Osteoblast (primary cell): Measurements from ENCODE around the gene CPED1. TPM values are rescaled to one million over a fixed set of nuclear protein-coding genes. Genes with fewer than 3 reads are reported as not detected.

Experiments
- DNase-seq: peaks from one replicate; pipeline ENCODE4 v3.0.0; 2011; ENCODE audit warnings: low spot score, mixed read lengths; ENCODE audit not compliant: insufficient read length; ENCODE audit errors: missing footprints
- H2AFZ ChIP-seq: 2 replicates; pipeline ENCODE4 v1.6.0; 2011; ENCODE audit warnings: mild to moderate bottlenecking, low read length
- H3K27ac ChIP-seq: 2 replicates; pipeline ENCODE4 v1.5.1; 2011; ENCODE audit warnings: mild to moderate bottlenecking, low read depth, low read length, moderate library complexity
- H3K27me3 ChIP-seq: 2 replicates; pipeline ENCODE4 v1.6.0; 2012; ENCODE audit warnings: mild to moderate bottlenecking, control low read depth, inconsistent platforms, low read length, moderate library complexity; ENCODE audit not compliant: insufficient read depth
- H3K36me3 ChIP-seq: 2 replicates; pipeline ENCODE4 v1.5.1; 2011; ENCODE audit warnings: mild to moderate bottlenecking, low read length, control low read depth, moderate library complexity; ENCODE audit not compliant: insufficient read depth
- H3K4me1 ChIP-seq: 2 replicates; pipeline ENCODE4 v1.5.1; 2011; ENCODE audit warnings: mild to moderate bottlenecking, low read length, control low read depth, moderate library complexity; ENCODE audit not compliant: insufficient read depth
- H3K4me2 ChIP-seq: 2 replicates; pipeline ENCODE4 v1.6.0; 2011; ENCODE audit warnings: mild to moderate bottlenecking, low read length; ENCODE audit not compliant: insufficient read depth
- H3K4me3 ChIP-seq: fragments of 200-600 bp; sonication (generic); 3 replicates; pipeline ENCODE4 v1.5.1; 2012; ENCODE audit warnings: mild to moderate bottlenecking, low read length, inconsistent platforms; ENCODE audit not compliant: insufficient read depth
- H3K79me2 ChIP-seq: 2 replicates; pipeline ENCODE4 v1.6.0; 2012; ENCODE audit warnings: mild to moderate bottlenecking, low read length, control low read depth, inconsistent platforms; ENCODE audit not compliant: insufficient read depth
- H3K9me3 ChIP-seq: 2 replicates; pipeline ENCODE4 v1.5.1; 2011; ENCODE audit warnings: low read depth, low read length, control low read depth
- H4K20me1 ChIP-seq: 2 replicates; pipeline ENCODE4 v1.6.0; 2012; ENCODE audit warnings: mild to moderate bottlenecking, low read length, control low read depth; ENCODE audit not compliant: insufficient read depth
- total RNA-seq: library from RNA; depleted of rRNA; stranded (reverse); fragments of >200 nt; gene quantifications from 2 replicates; pipeline ENCODE4 v1.2.3, GENCODE V29; 2012
- TF ChIP-seq, protein P1 (sequence below): IDR thresholded peaks from 2 replicates; pipeline ENCODE4 v1.5.1; 2011; ENCODE audit warnings: mild to moderate bottlenecking, low read depth, low read length, moderate library complexity; ENCODE audit errors: extremely low read depth

CPED1 gene
- total RNA-seq, 1 donor = 30.8 TPM

DNA sequence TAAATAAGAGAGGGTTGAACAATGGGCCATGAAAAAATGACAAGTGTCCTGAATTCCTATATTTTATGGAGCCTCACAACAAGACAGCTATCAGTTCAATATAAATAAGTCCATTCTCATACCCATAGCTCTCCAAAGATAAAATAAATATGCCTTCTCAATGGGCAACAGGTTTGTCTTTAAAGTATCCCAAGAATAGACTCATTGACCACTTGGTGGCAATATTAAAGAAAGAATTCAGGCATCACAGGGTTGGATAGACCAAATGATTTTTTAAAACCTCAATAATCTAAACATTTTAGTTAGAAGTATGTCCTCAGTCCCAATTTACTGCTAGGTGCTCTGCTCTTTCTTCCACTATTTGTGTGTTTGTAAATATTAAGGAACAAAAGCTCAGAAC, 175.2 kb downstream of the CPED1 start:
- H3K27ac ChIP-seq = no peak overlapping the region
- no peak overlapping the region for H2AFZ ChIP-seq
- H3K79me2 ChIP-seq = no peaks in the 10 kb centered on the region
- no peak overlapping the region for H3K4me2 ChIP-seq
- H4K20me1 ChIP-seq = no peaks in the 10 kb centered on the region
- no peak for DNase-seq
- peaks cover 2% of the 10 kb centered on the region for H3K4me1 ChIP-seq
- no peaks in the 10 kb centered on the region for H3K9me3 ChIP-seq
- no peak overlapping the region for H3K4me3 ChIP-seq
- no peaks in the 10 kb centered on the region for H3K27me3 ChIP-seq
- no peaks in the 10 kb centered on the region for H3K36me3 ChIP-seq
- TF ChIP-seq, protein P1, sequence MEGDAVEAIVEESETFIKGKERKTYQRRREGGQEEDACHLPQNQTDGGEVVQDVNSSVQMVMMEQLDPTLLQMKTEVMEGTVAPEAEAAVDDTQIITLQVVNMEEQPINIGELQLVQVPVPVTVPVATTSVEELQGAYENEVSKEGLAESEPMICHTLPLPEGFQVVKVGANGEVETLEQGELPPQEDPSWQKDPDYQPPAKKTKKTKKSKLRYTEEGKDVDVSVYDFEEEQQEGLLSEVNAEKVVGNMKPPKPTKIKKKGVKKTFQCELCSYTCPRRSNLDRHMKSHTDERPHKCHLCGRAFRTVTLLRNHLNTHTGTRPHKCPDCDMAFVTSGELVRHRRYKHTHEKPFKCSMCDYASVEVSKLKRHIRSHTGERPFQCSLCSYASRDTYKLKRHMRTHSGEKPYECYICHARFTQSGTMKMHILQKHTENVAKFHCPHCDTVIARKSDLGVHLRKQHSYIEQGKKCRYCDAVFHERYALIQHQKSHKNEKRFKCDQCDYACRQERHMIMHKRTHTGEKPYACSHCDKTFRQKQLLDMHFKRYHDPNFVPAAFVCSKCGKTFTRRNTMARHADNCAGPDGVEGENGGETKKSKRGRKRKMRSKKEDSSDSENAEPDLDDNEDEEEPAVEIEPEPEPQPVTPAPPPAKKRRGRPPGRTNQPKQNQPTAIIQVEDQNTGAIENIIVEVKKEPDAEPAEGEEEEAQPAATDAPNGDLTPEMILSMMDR = no peak

DNA sequence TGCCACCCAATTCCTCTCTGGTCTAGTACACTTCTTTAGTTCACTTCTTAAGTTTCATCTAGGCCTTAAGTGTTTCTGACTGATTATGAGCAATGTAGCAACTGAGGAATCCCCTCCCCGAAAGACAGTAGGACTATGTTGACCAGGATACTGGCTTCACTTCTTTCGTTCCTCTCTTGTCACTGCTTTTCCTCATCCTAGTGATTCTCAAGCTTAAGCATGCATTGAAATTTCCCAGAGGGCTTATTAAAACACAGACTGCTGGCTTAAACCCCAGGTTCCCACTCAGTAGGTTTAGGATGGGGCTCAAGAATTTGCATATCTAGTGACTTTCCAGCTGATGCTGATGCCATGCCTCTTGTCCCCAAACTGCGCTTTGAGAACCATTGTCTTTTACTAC, 175.7 kb downstream of the CPED1 start:
- no peak for DNase-seq
- H3K27me3 ChIP-seq = no peaks in the 10 kb centered on the region
- H2AFZ ChIP-seq = no peak overlapping the region
- H3K4me3 ChIP-seq = no peak overlapping the region
- TF ChIP-seq, protein P1 = no peak
- H4K20me1 ChIP-seq = no peaks in the 10 kb centered on the region
- no peak overlapping the region for H3K4me2 ChIP-seq
- H3K9me3 ChIP-seq = no peaks in the 10 kb centered on the region
- H3K36me3 ChIP-seq = no peaks in the 10 kb centered on the region
- H3K27ac ChIP-seq = no peak overlapping the region
- H3K79me2 ChIP-seq = no peaks in the 10 kb centered on the region
- H3K4me1 ChIP-seq = peaks cover 2% of the 10 kb centered on the region

DNA sequence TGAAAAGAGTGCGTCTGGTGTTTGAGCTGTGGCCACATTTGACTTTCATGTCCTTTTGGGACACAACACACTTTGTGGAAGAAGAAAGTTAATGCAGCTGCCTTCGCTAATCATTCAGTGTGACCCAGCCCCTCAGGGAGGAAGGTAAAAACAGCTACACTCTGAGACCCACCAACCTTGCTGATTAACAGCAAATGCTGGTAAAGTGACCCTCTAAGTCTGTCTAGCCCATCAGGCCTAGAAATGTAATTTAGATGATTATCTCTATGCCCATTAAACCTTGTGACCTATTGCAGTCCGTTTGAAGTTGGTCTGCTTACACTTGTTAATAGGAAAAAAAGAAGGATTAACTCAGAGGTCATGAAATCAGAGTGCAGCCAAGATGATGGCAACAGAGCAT, 178.4 kb downstream of the CPED1 start:
- DNase-seq = no peak
- H2AFZ ChIP-seq = no peak overlapping the region
- H3K4me1 ChIP-seq = peaks cover 2% of the 10 kb centered on the region
- H3K4me3 ChIP-seq = no peak overlapping the region
- TF ChIP-seq, protein P1 = no peak
- no peaks in the 10 kb centered on the region for H3K36me3 ChIP-seq
- no peaks in the 10 kb centered on the region for H3K27me3 ChIP-seq
- no peak overlapping the region for H3K27ac ChIP-seq
- H3K4me2 ChIP-seq = no peak overlapping the region
- no peaks in the 10 kb centered on the region for H3K79me2 ChIP-seq
- no peaks in the 10 kb centered on the region for H3K9me3 ChIP-seq
- H4K20me1 ChIP-seq = no peaks in the 10 kb centered on the region

DNA sequence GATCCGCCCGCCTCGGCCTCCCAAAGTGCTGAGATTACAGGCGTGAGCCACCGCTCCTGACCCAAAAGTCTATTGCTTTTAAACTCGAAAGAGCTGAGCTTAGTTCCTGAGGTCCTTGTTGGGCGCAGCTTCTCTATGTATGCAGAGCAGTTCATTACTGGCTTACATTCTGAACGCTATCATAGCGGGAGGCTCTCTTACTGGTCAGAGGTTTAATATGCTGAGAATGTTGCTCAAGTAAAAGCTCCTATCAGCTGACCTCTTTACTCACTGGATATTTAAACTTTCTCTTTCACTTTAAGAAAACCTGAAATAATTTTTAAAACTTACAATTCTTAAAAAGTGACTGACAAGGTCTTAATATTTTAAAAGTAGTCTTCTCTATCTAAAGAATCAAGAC, 179.5 kb downstream of the CPED1 start:
- no peak overlapping the region for H3K27ac ChIP-seq
- H3K9me3 ChIP-seq = no peaks in the 10 kb centered on the region
- no peaks in the 10 kb centered on the region for H3K36me3 ChIP-seq
- H3K4me3 ChIP-seq = no peak overlapping the region
- peaks cover 2% of the 10 kb centered on the region for H3K4me1 ChIP-seq
- no peaks in the 10 kb centered on the region for H3K27me3 ChIP-seq
- peak; percentile 15 for DNase-seq
- TF ChIP-seq, protein P1 = no peak
- no peak overlapping the region for H3K4me2 ChIP-seq
- no peak overlapping the region for H2AFZ ChIP-seq
- H3K79me2 ChIP-seq = no peaks in the 10 kb centered on the region
- no peaks in the 10 kb centered on the region for H4K20me1 ChIP-seq
